PFSK-1 (cell line): ENCODE data around the gene TRHDE.

Source experiments
- FOXP2 ChIP-seq: optimal IDR thresholded peaks from 2 replicates; pipeline ENCODE3; 2011; ENCODE audit warnings: borderline replicate concordance, control low read depth, inconsistent platforms; ENCODE audit not compliant: insufficient read depth; ENCODE audit errors: extremely low read length, extremely low read depth
- POLR2AphosphoS5 ChIP-seq: IDR thresholded peaks from 2 replicates; pipeline ENCODE4 v1.6.1; 2012; ENCODE audit warnings: low read depth, mild to moderate bottlenecking, control low read depth, low read length, moderate library complexity
- REST ChIP-seq, 2 experiments: IDR thresholded peaks; 2 replicates each; pipeline versions ENCODE4 v1.6.1 to v1.8.0; 2011 to 2012; ENCODE audit warnings: low read depth in 2 of 2, low read length in 2 of 2, control low read depth in 1 of 2, inconsistent platforms in 1 of 2, mild to moderate bottlenecking in 1 of 2, moderate library complexity in 1 of 2; ENCODE audit not compliant: insufficient read depth in 1 of 2
- SIN3A ChIP-seq: IDR thresholded peaks from 2 replicates; pipeline ENCODE4 v1.6.1; 2012; ENCODE audit warnings: mild to moderate bottlenecking, low read length, moderate library complexity, borderline replicate concordance; ENCODE audit not compliant: insufficient read depth
- TAF1 ChIP-seq: IDR thresholded peaks from 2 replicates; pipeline ENCODE4 v1.6.1; 2012; ENCODE audit warnings: low read length, control low read depth, borderline replicate concordance; ENCODE audit not compliant: insufficient read depth

The TRHDE gene

GRCh38 chr12:72471806-72472205 lies 199.6 kb downstream of the TRHDE start:
- TF ChIP-seq TAF1 (no peak), REST (IDR thresholded peaks at IDR 0.05; ENCODE audit: insufficient read depth in 1 of 2, low read depth in 2 of 2, low read length in 2 of 2) (no peak), POLR2AphosphoS5 (no peak), FOXP2 (no peak), SIN3A (no peak)

DNA sequence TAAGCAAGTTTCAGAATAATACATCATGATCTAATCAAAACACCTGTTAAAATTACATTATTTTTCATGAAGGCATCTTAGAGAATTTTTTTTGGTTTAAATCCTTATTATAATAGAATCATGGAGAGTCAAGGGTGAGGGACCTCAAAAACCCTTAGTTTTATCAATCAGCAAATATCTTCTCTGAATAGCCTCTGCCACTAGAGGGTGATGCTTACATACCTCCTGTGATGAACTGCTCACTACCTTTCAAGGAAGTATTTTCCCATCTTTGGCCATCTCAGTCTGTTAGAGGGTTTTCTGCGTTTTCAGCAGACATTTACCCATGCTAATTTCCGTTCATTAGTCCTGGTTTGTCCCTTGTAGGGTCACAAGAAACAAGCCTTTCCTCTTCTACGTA lies 200.2 kb downstream of the TRHDE start:
- no peak for TF ChIP-seq POLR2AphosphoS5
- no peak for TF ChIP-seq SIN3A
- no peak for TF ChIP-seq TAF1
- no peak for TF ChIP-seq FOXP2
- TF ChIP-seq REST (IDR thresholded peaks at IDR 0.05; ENCODE audit: insufficient read depth in 1 of 2, low read depth in 2 of 2, low read length in 2 of 2) = no peak

DNA sequence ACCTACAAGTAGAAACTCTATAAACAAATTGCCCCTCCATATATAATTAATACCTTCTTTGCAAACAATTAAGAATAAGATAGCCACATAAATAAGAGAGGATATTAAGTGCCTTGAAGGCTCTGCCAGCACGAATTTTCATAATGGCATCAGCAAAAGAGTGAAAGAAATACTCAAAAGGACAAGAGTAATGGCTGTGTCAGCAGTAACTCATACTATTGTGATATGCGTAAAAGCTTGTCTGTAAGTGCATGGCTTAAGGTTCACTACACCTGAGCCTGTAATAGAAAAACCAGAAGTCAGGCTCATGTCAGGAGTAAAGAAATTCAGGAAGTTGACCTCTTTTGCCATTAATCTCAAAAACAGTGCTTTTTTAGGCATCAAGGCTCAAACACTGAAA lies 204.1 kb downstream of the TRHDE start:
- TF ChIP-seq REST (IDR thresholded peaks at IDR 0.05; ENCODE audit: insufficient read depth in 1 of 2, low read depth in 2 of 2, low read length in 2 of 2) = no peak
- no peak for TF ChIP-seq FOXP2
- no peak for TF ChIP-seq SIN3A
- no peak for TF ChIP-seq TAF1
- no peak for TF ChIP-seq POLR2AphosphoS5

- no peak for TF ChIP-seq SIN3A
- TF ChIP-seq FOXP2 = no peak
- TF ChIP-seq REST (IDR thresholded peaks at IDR 0.05; ENCODE audit: insufficient read depth in 1 of 2, low read depth in 2 of 2, low read length in 2 of 2) = no peak
- TF ChIP-seq TAF1 = no peak
- no peak for TF ChIP-seq POLR2AphosphoS5
Observed at GRCh38 chr12:72485017-72485701, 213.0 kb downstream of the TRHDE start.
